Sigmoid colon (tissue), 7 donors: ENCODE results near the gene OCRL. TPM values are rescaled to one million over a fixed set of nuclear protein-coding genes. Genes with fewer than 3 reads are reported as not detected.
A peak's percentile ranks its signal among the peaks of the same experiment; 100 is the strongest.
"Not testable (repeated sequence)": the region's sequence is repeated elsewhere in the genome, so short reads cannot be mapped to it uniquely, and the experiment has no call there.

ENCODE experiments used
- DNase-seq: peaks from one replicate; pipeline ENCODE4 v3.0.0-alpha.2; 2019
- H3K27ac ChIP-seq, 4 donors: fragments of 200-600 bp; sonication (generic); one replicate each; pipeline ENCODE4 v1.5.1; 2016 to 2019; ENCODE audit warnings: mild to moderate bottlenecking in 1 of 4
- H3K27me3 ChIP-seq, 3 donors: fragments of 200-600 bp; sonication (generic); one replicate each; pipeline ENCODE4 v1.5.1; 2019; ENCODE audit warnings: mild to moderate bottlenecking in 1 of 3
- H3K36me3 ChIP-seq, 4 donors: fragments of 200-600 bp; sonication (generic); one replicate each; pipeline ENCODE4 v1.5.1; 2016 to 2019
- H3K4me1 ChIP-seq, 4 donors: fragments of 200-600 bp; sonication (generic); one replicate each; pipeline ENCODE4 v1.5.1; 2017 to 2019
- H3K4me3 ChIP-seq, 4 donors: fragments of 200-600 bp; sonication (generic); one replicate each; pipeline ENCODE4 v1.5.1; 2017 to 2019; ENCODE audit warnings: mild to moderate bottlenecking in 2 of 4, moderate library complexity in 1 of 4
- H3K9me3 ChIP-seq, 4 donors: fragments of 200-600 bp in 3 of 4; sonication (generic) in 3 of 4; one replicate each; pipeline versions ENCODE4 v1.5.1 to v1.6.1; 2013 to 2019
- CTCF ChIP-seq, 4 experiments: fragments of 450-650 bp in 3 of 4; fragments of 200-600 bp in 1 of 4; IDR thresholded peaks; one replicate each; pipeline ENCODE4 v1.5.1; 2016 to 2019; ENCODE audit warnings: antibody characterized with exemption in 4 of 4, mild to moderate bottlenecking in 3 of 4, moderate library complexity in 2 of 4
- EP300 ChIP-seq, 4 donors: sonication (generic); formaldehyde crosslinking; IDR thresholded peaks; one replicate each; pipeline ENCODE4 v1.6.1; 2017; ENCODE audit warnings: antibody characterized with exemption in 4 of 4
- POLR2A ChIP-seq, 2 donors: fragments of 450-650 bp; IDR thresholded peaks; one replicate each; pipeline ENCODE4 v1.6.1; 2016; ENCODE audit warnings: antibody characterized with exemption in 2 of 2, mild to moderate bottlenecking in 2 of 2, moderate library complexity in 2 of 2
- POLR2AphosphoS5 ChIP-seq, 4 donors: sonication (generic); formaldehyde crosslinking; IDR thresholded peaks; one replicate each; pipeline ENCODE4 v1.6.1; 2017; ENCODE audit warnings: antibody characterized with exemption in 4 of 4
- WGBS, 2 donors: extraction: QIAGEN DNeasy Blood & Tissue Kit; methylation state at CpG; one replicate each; pipeline ENCODE4 v1.1.7; 2013; 5-methylcytosine and 5-hydroxymethylcytosine counted together
- intact Hi-C: fragments of 100-400 bp; cut with DNase I; formaldehyde crosslinking; loops from one replicate; pipeline ENCODE4 v1.15.1; 2023
- polyA plus RNA-seq, 3 donors: library from polyadenylated mRNA; stranded (reverse); fragments of 200-250 nt; gene quantifications; one replicate each; pipeline ENCODE4 v1.2.3, GENCODE V29; 2013
- total RNA-seq, 4 donors: library from RNA; depleted of rRNA; stranded (reverse); fragments of >200 nt; gene quantifications; one replicate each; pipeline ENCODE4 v1.1.0, GENCODE V29; 2016
- donor health status: healthy with polysubstance abuse.
- donor health status: Bipolar disorder and iron deficiency.
- donor health status: healthy.

The OCRL gene
- total and polyA plus RNA-seq, 7 donors: 12.2 to 24.1 (median 15.1) TPM

- TF ChIP-seq EP300 (IDR thresholded peaks at IDR 0.05): no peak
- TF ChIP-seq CTCF (IDR thresholded peaks at IDR 0.05): no peak
- TF ChIP-seq POLR2AphosphoS5 (IDR thresholded peaks at IDR 0.05): no peak
- no peak for TF ChIP-seq POLR2A (IDR thresholded peaks at IDR 0.05)
- H3K27me3 ChIP-seq: no peaks in the 10 kb centered on the region
- DNase-seq: no peak
- no peak overlapping the region for H3K4me3 ChIP-seq
- H3K27ac ChIP-seq: peak overlapping the region in 1 of 4 donors; percentile 40
- 89 to 96% methylated on average over 5 of the region's 5 CpGs for WGBS, 2 donors
- no peaks in the 10 kb centered on the region for H3K4me1 ChIP-seq
- no peaks in the 10 kb centered on the region for H3K9me3 ChIP-seq
- intact Hi-C loops: no loop called here
- peaks cover 4 to 32% (median 7%) of the 10 kb centered on the region in 4 donors for H3K36me3 ChIP-seq
Observed at GRCh38 chrX:129556806-129557315, 16.8 kb downstream of the OCRL start.

GRCh38 chrX:129557844-129558480 lies 17.9 kb downstream of the OCRL start:
- H3K9me3 ChIP-seq: no peaks in the 10 kb centered on the region
- DNase-seq: no peak
- H3K4me3 ChIP-seq: no peak overlapping the region
- 81 to 88% methylated on average over 1 of the region's 1 CpG for WGBS, 2 donors
- H3K36me3 ChIP-seq: peaks cover 6 to 43% (median 11%) of the 10 kb centered on the region in 4 donors
- no peaks in the 10 kb centered on the region for H3K27me3 ChIP-seq
- intact Hi-C loops: no loop called here
- no peak overlapping the region for H3K27ac ChIP-seq
- no peaks in the 10 kb centered on the region for H3K4me1 ChIP-seq
- TF ChIP-seq EP300 (IDR thresholded peaks at IDR 0.05) (no peak), CTCF (IDR thresholded peaks at IDR 0.05) (no peak), POLR2AphosphoS5 (IDR thresholded peaks at IDR 0.05) (no peak), POLR2A (IDR thresholded peaks at IDR 0.05) (no peak)

- no peak for TF ChIP-seq POLR2A (IDR thresholded peaks at IDR 0.05)
- TF ChIP-seq EP300 (IDR thresholded peaks at IDR 0.05): no peak
- TF ChIP-seq CTCF (IDR thresholded peaks at IDR 0.05): no peak
- no peak for TF ChIP-seq POLR2AphosphoS5 (IDR thresholded peaks at IDR 0.05)
- peaks cover 6 to 50% (median 11%) of the 10 kb centered on the region in 4 donors for H3K36me3 ChIP-seq
- H3K4me1 ChIP-seq: no peaks in the 10 kb centered on the region
- no peak overlapping the region for H3K4me3 ChIP-seq
- intact Hi-C loops: no loop called here
- 100% methylated on average over 1 of the region's 1 CpG for WGBS, 2 donors
- H3K9me3 ChIP-seq: no peaks in the 10 kb centered on the region
- H3K27me3 ChIP-seq: no peaks in the 10 kb centered on the region
- H3K27ac ChIP-seq: no peak overlapping the region
- no peak for DNase-seq
Observed at GRCh38 chrX:129559783-129560182, 19.7 kb downstream of the OCRL start.

- DNase-seq: no peak
- TF ChIP-seq POLR2AphosphoS5 (IDR thresholded peaks at IDR 0.05): no peak
- TF ChIP-seq EP300 (IDR thresholded peaks at IDR 0.05): no peak
- TF ChIP-seq POLR2A (IDR thresholded peaks at IDR 0.05): no peak
- TF ChIP-seq CTCF (IDR thresholded peaks at IDR 0.05): no peak
- intact Hi-C loops: no loop called here
- no peak overlapping the region for H3K4me3 ChIP-seq
- no peaks in the 10 kb centered on the region for H3K9me3 ChIP-seq
- peaks cover 0 to 6% (median 0%) of the 10 kb centered on the region in 4 donors for H3K4me1 ChIP-seq
- peaks cover 6 to 50% (median 11%) of the 10 kb centered on the region in 4 donors for H3K36me3 ChIP-seq
- WGBS, 2 donors: 92% methylated on average over 3 of the region's 3 CpGs
- H3K27me3 ChIP-seq: no peaks in the 10 kb centered on the region
- H3K27ac ChIP-seq: no peak overlapping the region
Observed at GRCh38 chrX:129561453-129561852, 21.4 kb downstream of the OCRL start.

GRCh38 chrX:129564345-129564744 lies 24.3 kb downstream of the OCRL start:
- H3K4me1 ChIP-seq, DNase-seq, H3K27ac ChIP-seq, H3K27me3 ChIP-seq, intact Hi-C loops, H3K4me3 ChIP-seq, H3K9me3 ChIP-seq: not testable (repeated sequence)
- peaks cover 0 to 41% (median 10%) of the 10 kb centered on the region in 4 donors for H3K36me3 ChIP-seq
- 97 to 98% methylated on average over 4 of the region's 5 CpGs for WGBS, 2 donors
